ENCODE results near the gene SLIT1.

Gene SLIT1

GRCh38 chr10:97060441-97061084 is 125.2 kb downstream of the SLIT1 start:
- DNase-seq: no peak

DNA sequence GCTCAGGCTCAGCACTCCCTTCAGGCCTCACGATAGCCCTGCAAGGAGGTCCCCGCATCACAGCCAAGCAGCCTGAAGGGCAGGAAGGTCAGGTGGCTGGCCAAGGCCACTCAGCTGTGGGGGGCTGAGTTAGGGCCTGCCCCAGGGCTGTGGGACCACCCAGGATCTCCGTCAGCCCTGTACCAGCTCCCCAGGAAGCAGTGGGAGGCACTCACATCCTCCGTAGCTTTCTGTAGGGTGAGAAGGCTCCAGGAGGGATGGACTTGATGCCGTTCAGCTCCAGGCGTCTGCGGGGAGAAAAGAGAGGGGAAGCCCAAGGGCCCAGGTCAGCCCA is 125.9 kb downstream of the SLIT1 start:
- DNase-seq: no peak

DNA sequence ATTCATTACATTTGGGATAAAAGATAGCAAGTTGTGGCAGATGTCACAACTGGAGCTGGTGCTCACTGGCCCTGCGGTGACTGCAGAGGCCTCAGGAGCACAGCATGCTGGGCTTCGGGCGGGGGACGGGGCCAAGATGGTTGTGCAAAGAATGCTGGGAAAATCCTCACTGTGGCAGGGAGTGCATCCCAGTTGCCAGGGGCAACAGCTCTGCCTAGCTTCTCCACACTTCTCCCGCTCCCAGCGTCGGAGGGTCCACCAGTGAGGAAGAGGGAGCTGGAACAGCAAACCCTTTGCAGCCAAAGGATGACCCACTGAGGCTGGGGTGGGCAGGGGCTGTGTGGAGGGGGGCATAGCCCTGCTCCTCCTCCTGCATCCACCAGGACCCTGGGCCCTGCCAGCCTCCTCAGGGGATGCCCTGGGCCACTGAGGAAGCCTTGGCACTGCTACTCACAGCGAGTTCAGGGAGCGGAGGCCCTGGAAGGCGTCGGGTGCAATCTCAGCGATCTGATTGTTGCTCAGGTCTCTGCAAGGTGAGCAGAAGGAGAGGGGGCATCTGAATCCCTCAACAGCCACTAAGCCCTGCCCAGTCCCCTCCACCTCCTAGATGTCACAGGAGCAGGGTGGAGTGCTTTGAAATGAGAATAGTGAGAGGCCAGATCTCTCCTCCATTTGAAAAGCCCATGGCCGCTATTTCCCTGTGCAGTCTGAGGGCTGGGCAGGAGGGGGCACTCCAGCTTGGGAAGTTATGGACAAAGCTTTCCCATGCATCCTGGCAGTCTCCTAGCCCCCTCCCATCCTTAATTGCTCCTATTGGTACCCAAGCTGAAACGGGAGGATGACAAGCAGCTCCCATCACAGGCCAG is 126.5 kb downstream of the SLIT1 start:
- no peak for DNase-seq

- DNase-seq: no peak
Observed at GRCh38 chr10:97058521-97058920, 127.2 kb downstream of the SLIT1 start.

DNA sequence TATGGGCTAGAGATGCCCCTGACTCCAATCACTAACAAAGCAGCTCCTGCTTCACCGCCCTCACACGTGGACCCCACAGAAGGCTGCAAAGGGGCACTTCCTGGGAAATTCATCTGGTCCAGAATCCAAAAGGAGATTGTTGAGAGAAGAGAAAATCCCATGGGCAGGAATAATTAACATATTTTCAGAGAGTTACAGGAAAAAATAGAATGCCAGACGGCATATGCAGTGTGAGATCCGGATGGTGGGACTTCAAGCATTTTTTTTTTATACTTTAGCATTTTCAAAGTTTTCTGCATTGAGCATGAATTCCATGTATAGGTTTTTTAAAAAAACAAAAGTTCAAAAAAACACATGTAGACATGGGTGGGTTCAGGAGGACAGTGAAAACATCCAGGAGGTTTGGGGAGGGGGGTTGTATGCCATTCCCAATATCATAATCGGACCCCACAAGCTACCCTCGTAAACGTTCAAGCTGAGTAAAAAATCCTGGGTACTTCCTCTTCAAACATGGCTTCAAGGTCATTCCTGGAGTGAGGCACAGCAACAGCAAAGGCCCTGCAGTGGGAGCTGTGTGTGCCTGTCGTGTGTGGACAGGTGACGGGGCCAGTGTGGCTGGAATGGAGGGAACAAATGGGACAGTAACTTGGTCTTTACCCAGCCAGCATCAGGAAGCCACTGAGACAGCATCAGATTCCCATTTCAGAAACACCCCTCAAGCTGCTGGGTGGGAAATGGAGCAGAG is 128.1 kb downstream of the SLIT1 start:
- no peak for DNase-seq

GRCh38 chr10:97056003-97056630 is 129.6 kb downstream of the SLIT1 start:
- no peak for DNase-seq

GRCh38 chr10:97053276-97053675 is 132.5 kb downstream of the SLIT1 start:
- no peak for DNase-seq

GRCh38 chr10:97050956-97051496 is 134.7 kb downstream of the SLIT1 start:
- no peak for DNase-seq

- no peak for DNase-seq
Observed at GRCh38 chr10:97050205-97050745, 135.5 kb downstream of the SLIT1 start.

DNA sequence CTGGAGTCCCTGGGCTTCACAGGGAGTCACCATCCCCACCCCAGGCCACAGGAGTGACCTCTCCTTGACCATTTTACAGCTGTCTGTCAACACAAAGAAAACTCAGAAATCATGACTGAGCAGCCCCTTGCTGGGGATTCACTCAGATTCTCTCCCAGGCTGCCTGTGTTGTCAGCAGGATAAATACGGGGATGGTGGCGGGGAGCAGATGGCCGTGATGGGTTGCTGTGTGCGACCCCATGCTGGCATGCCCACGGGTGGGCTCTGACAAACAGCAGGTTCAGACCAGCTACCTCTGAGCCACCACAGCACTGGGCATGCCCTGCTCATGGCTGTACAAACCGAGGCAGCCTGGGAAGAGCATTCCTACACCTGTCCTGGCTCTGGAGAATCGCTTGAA is 136.1 kb downstream of the SLIT1 start:
- DNase-seq: no peak

DNA sequence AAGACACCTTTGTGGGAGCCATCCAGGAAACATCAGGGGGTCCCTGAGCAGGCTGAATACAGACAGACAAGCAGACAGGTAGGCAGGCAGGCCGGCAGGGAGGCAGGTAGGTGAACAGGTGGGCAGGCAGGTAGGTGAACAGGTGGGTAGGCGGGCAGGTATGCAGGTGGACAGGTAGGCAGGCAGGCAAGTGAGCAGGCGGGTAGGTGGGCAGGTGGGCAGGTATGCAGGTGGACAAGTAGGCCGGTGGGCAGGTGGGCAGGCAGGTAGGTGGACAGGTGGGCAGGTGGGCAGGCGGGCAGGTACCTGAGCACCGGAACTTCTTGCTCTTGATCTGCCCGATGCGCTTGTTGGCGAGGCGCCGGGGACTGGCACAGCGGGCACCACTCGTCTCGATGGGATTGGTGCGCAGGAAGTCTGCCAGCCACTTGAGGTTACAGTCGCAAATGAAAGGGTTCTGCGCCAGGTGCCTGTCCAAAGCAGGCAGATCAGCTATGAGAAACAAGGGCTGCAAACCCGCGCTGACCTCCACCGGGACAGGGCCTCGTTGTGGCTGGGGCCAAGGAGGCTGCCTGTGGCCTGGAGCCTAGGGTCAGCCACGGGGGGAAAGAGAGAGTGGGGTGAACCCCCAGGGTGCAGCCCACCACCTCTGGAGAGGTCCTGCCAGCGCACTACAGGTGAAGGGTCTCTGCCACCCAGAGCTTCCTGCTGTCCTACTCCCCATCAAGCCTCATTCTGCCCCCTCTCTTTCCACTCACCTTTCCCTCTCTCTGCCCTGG is 136.9 kb downstream of the SLIT1 start:
- no peak for DNase-seq

DNA sequence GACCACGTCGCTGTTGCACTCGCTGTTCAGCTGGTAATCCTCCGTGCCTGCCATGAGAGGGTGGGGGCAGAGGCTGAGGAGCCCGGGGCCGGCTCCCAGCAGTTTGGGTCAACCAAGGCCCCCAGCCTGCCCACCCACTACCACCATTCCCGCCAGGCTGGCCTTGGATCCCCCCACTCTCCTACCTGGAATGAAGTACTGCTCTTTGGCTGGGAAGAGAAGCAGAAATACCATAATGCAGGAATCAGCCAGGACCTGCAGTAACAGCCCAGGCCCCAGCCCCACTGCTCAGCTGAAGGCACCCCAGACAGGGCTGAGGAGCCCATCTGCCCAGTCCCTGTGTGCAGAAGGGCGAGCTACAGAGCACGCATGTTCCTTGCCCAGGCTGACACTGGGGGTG is 138.0 kb downstream of the SLIT1 start:
- no peak for DNase-seq

DNA sequence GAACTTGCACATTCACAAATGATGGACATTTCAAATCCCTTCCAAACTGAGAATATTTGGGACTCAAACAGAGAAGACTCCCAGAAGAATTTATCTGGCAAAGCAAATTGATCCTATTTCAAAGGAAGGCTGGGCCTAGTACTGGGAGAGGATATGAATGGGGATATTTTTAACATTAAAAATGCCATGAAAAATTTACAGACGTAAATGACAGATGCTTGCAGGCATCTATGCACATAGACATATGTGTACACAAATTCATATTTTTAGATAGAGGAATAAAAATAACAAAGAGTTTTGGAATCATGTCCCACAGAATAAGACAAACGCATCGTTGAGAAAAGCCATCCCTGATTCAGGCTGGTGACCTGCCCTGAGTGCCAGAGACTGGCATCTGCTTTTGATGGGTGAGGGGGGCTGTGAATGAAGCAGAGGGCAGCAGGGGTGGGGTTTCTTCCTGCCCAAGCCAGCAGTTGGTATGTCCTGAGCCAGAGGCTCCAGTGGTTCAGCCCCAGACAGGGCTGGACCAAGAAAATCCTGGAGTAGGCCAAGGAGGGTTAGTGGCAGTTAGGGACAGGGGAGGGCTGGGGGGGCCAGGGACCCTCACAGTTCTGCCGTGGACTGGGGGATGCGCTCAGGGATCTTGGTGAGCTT is 138.5 kb downstream of the SLIT1 start:
- no peak for DNase-seq

DNA sequence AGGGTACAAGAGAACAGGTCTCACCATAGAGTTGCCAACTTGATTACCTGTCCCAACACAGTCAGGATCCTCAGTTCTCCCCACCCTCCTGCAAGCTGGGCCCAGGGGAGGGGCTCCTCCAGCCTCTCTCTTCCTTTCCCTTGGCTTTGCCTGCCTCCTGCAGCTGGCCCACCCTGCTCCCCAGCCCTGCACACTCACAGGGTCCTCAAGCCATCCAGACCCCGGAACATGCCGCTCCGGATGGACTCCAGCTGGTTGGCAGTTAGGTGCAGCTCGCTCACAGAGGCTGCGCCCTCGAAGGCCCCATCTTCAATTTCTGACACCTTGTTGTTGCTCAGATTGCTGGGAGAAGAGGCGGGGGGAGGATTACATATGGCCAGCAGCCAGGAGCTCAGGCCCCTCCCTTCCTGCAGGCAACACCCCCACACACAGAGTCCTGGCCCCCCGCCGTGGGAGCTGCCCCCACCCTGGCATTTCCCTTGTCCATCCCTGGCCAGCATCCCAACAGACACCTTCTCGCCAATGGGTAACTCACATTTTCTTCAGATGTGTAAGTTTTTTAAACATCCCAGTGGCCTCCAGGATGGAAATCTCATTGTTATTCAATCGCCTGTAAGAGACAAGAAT is 139.2 kb downstream of the SLIT1 start:
- DNase-seq: no peak

GRCh38 chr10:97043563-97043855 is 142.2 kb downstream of the SLIT1 start:
- DNase-seq: no peak

DNA sequence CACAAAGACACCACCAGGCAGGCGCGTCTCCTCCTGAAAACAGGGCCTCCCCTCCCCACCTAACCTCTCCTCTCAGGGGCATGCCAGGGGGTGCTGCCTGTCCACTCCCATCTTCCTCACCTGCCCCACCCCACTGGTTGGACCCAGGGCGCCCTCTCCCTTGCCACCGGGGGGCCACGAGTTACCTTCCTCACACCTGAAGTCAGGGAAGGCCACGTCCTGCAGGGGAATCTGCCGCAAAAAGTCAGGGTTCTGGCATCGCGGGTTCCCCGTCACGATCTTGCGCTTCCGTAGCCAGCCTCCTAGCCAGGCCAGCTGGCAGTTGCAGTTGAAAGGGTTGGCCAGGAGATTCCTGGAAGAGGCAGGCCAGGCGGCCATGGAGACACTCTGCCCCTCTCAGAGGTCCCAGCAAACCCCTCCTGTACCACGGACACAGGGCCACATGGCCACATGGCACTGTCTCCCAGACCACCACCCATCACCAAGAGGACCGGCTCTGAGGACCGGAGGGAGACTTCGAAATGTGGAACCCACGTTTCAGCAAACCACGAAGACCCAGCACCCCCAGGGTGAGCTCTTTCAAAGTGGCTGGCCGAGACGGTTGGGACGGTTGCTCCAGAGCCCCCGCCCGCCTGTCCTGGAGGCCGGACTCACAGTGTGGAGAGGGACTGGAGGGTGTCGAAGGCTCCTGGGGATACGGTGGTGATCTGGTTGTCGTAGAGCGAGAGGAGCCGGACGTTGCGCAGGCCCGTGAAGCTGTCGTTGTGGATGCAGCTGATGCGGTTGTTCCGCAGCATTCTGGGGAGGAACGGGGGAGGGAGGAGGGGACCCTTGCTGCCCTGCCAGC is 142.8 kb downstream of the SLIT1 start:
- DNase-seq: no peak

- no peak for DNase-seq
Observed at GRCh38 chr10:97042081-97042480, 143.7 kb downstream of the SLIT1 start.

DNA sequence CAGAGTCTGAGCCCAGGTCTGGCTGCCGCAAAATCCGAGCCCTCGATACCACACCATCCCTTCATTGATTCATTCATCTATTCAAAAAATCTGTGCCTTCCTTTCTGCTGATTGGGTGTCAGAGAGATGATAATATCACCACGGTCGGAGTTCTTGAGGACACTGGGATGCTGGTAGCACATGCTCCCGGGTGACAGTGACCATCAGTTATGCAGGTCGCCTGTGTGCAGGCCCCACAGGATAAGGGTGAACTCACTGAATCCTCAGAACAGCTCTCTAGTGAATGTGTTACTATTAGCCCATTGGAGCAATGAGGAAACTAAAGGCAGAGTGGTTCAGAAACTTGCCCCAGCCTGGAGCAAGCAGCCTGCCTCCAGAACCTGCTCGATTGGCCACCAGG is 145.1 kb downstream of the SLIT1 start:
- DNase-seq: no peak

DNA sequence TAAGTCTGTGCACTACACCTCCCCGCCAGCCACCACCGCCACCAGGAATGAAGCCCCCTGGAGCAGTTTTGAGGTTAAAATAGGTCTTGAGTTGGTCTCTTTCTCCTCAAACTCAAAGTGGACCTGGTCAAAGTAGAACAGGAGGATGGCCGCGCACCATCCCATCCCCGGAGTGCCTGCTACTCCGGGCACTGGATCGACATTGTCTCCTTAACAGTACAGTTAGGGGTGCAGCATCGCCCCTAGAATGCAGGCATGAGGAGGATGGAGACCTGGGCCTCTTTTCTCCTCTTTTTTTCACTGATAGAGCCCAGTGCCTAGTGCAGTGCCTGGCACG is 145.5 kb downstream of the SLIT1 start:
- DNase-seq: no peak

All from fibroblast of skin of back (primary cell).